ENCODE results near the gene STXBP2. TPM values are rescaled to one million over a fixed set of nuclear protein-coding genes. Genes with fewer than 3 reads are reported as not detected.

STXBP2 gene
- total RNA-seq, 1 experiment from 2014 or later, result 92.5 TPM

- no peaks in the 10 kb centered on the region for H3K9me3 ChIP-seq (ENCODE audit: control insufficient read depth, low read depth, low read length)
- Mint-ChIP-seq H3K27me3 (ENCODE audit: low read depth) (peaks cover 30% of the 10 kb centered on the region), H3K9me3 (no peaks in the 10 kb centered on the region; a peak in 1 of 5 replicates), H3K4me1 (peaks cover 9 to 24% of the 10 kb centered on the region in 2 experiments), H3K36me3 (ENCODE audit: insufficient read depth in 1 of 3, low read depth in 3 of 3) (peaks cover 0 to 8% (median 7%) of the 10 kb centered on the region in 3 experiments; a peak in 4 of 7 replicates), H3K4me3 (peak within 1 kb of the TSS in 1 of 2 experiments; percentile 38; a peak in 2 of 5 replicates), H3K27ac (no peak within 1 kb of the TSS)
- no peak within 1 kb of the TSS for H4K8ac ChIP-seq (replicated peaks; ENCODE audit: insufficient read length, low read depth, low read length)
- peaks cover 12% of the 10 kb centered on the region for H3K23me2 ChIP-seq (ENCODE audit: insufficient read length, low read depth, low read length, poor library complexity, severe bottlenecking)
- H3K14ac ChIP-seq (ENCODE audit: insufficient read depth, low read length), result no peak within 1 kb of the TSS
- H2BK120ac ChIP-seq (ENCODE audit: low read depth, low read length, poor library complexity, severe bottlenecking), result no peak within 1 kb of the TSS
- H3K27ac ChIP-seq (ENCODE audit: insufficient read length, low read depth, low read length), result no peak within 1 kb of the TSS
- no peak within 1 kb of the TSS for H2BK5ac ChIP-seq (ENCODE audit: insufficient read length, low read length)
- no peak within 1 kb of the TSS for H2BK20ac ChIP-seq (ENCODE audit: low read depth, low read length, poor library complexity, severe bottlenecking)
- H3T11ph ChIP-seq (ENCODE audit: low read length), result no peak within 1 kb of the TSS
- no peak within 1 kb of the TSS for H2BK12ac ChIP-seq (ENCODE audit: insufficient read length, low read depth, low read length)
- peaks cover 13% of the 10 kb centered on the region; the same call in 1 of the 2 replicates for H3K79me2 ChIP-seq (ENCODE audit: insufficient read depth, low read length)
- no peak within 1 kb of the TSS for H3K4ac ChIP-seq (ENCODE audit: low read depth, low read length)
- peaks cover 5% of the 10 kb centered on the region for H3K79me1 ChIP-seq (ENCODE audit: insufficient read depth, low read depth, low read length, poor library complexity, severe bottlenecking)
- peaks cover 16% of the 10 kb centered on the region; the same call in 1 of the 2 replicates for H3K27me3 ChIP-seq (ENCODE audit: insufficient read depth, low read length)
- no peak within 1 kb of the TSS for H4K5ac ChIP-seq (ENCODE audit: insufficient read length, low read depth, low read length)
- H3K56ac ChIP-seq (ENCODE audit: insufficient read length, low read depth, low read length), result no peak within 1 kb of the TSS
- no peak within 1 kb of the TSS for H2AK5ac ChIP-seq (ENCODE audit: insufficient read length, low read length)
- no peak within 1 kb of the TSS for H4K91ac ChIP-seq (ENCODE audit: insufficient read length, low read depth, low read length)
- H3K9ac ChIP-seq (ENCODE audit: extremely low read depth, insufficient read length, low read length), result no peak within 1 kb of the TSS
- no peak within 1 kb of the TSS for H3K18ac ChIP-seq (ENCODE audit: insufficient read length, low read depth, low read length)
- TF ChIP-seq CTCF (conservative IDR thresholded peaks at IDR 0.05), result no peak
- DNase-seq, result no peak
- H2AFZ ChIP-seq (ENCODE audit: low read length), result no peak within 1 kb of the TSS
- no peaks in the 10 kb centered on the region for H4K20me1 ChIP-seq (ENCODE audit: control insufficient read depth, insufficient read depth, insufficient read length)
- no peak within 1 kb of the TSS for H3K4me2 ChIP-seq (ENCODE audit: insufficient read depth, insufficient read length, low read length)
- H3K4me1 ChIP-seq (ENCODE audit: insufficient read depth, low read length), result no peaks in the 10 kb centered on the region
- no peak within 1 kb of the TSS for H3K23ac ChIP-seq (ENCODE audit: insufficient read length, low read depth, low read length)
- no CpG with 5 or more reads among the region's 2 CpGs for WGBS (ENCODE audit: extremely low coverage, insufficient read length, low lambda C conversion rate)
- no peak within 1 kb of the TSS for H2BK15ac ChIP-seq (ENCODE audit: low read depth, low read length)
Measured at GRCh38 chr19:7633698-7634097, 3.2 kb upstream of the STXBP2 start, which contains the start of gene PCP2. PCP2 (minus strand) TSS chr19:7633719; CDS start chr19:7633457, 262 bp downstream.
